Left colon (tissue), 2 donors: Measurements from ENCODE around the gene AKAP6. TPM values are rescaled to one million over a fixed set of nuclear protein-coding genes. Genes with fewer than 3 reads are reported as not detected.

Experiments used
- ATAC-seq: fragments of 200-7000 bp; cut with Tn5 transposase; one replicate; pipeline ENCODE4 v1.9.1; 2020; ENCODE audit warnings: mild to moderate bottlenecking, moderate library complexity
- DNase-seq, 2 donors: peaks; one replicate each; pipeline ENCODE4 v3.0.0-alpha.2; 2020
- intact Hi-C, 2 donors: fragments of 100-400 bp; cut with DNase I in 1 of 2; cut with micrococcal nuclease in 1 of 2; formaldehyde crosslinking; loops; one replicate each; pipeline versions ENCODE4 v1.11.2 to v1.14.0; 2022; cut with DNase I, micrococcal nuclease
- total RNA-seq, 2 donors: library from RNA; stranded (reverse); fragmentation: NEBNext Ultra II Directional; extraction: Animal tissue kit (Norgen Biotek cat#: 25700); gene quantifications; one replicate each; pipeline ENCODE4 v1.2.1, GENCODE V29; 2021
- donor health status: DM: no; HTN: no; CAD: no.
- donor health status: DM: yes; HTN: yes; CAD: no.

Gene AKAP6
- total RNA-seq, 2 donors from 2014 or later, result 3.4 to 7.6 TPM

DNA sequence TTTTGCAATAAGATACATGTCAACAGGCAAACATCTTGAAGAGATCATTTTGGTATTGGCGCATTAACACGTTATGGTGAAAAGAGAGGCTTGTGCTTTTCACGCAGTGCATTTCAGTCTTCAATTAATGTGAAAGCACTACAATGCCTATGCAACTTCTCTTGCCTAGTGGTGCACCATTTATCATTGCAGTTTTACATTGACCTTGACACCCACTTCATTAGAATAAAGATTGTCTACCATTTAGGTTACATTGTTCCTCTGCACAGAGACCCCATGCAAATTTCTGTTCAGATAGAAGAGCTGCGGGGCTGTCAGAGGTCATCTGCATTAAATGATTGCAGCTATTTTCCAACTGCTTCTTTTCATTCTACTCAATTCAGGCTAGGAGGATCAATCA lies 397.4 kb downstream of the AKAP6 start:
- DNase-seq, result no peak
- intact Hi-C loops, result no loop called here

DNA sequence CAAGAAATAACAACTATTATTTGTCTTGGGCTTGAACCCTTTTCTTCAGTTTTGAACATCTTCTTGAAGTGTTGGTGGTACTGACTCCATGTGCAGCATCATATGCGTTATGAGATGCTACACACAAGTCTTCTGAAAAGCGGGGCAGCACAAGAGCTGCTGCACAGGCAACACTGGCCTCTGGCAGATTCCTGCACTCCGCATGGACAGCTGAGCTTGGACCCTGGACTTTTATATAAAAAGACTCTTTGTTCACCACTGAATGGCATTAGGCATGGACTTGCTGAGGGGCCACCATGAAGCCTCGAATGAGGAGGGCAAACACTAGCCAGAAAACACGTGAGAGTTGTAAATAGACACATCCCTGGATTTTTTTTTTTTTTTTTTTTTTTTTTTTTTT lies 398.7 kb downstream of the AKAP6 start:
- no peak for DNase-seq
- intact Hi-C loops, result no loop called here
- ATAC-seq, result no peak

More for the DNA sequence above, 397.4 kb downstream of the AKAP6 start:
- no peak for ATAC-seq

DNA sequence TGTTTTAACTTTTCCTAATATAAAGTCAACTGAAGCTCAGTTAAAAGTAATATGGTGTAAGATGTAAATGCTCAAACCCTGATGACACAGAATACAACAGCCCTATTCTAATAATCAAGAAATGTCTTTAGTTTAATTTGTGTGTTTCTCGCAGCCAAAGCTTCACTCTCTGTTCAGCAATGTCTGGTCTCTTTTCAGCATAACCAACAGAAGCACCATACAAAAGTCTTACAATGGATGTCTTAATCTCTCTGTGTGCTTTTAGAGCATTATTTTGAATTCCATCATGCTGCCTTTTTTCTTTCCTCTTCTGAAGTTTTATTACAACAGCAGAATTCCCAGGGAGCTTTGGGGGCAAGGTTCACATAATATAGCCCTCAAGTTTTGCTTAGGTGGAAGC lies 399.4 kb downstream of the AKAP6 start:
- ATAC-seq (no peak), DNase-seq (no peak)
- intact Hi-C loops, result no loop called here

DNA sequence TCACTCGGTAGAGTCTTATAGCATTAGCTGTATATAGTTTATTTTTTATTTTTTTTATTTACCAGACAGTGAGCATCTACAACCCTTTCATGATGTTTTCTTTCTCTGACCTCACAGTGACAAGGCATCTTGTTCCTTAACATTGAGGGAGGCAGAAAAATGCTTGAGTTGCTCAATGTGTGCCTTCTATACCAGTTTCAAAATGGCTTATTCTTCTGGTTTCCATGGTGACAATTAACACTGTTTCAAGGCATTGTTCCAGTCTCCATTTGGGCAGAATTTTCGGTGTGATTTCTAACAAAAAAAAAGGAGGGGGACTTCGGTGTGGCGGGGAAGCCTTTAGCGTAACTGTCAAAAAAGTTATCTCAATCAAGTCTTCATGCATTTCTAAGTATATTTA lies 399.9 kb downstream of the AKAP6 start:
- ATAC-seq (no peak), DNase-seq (no peak)
- intact Hi-C loops, result no loop called here

DNA sequence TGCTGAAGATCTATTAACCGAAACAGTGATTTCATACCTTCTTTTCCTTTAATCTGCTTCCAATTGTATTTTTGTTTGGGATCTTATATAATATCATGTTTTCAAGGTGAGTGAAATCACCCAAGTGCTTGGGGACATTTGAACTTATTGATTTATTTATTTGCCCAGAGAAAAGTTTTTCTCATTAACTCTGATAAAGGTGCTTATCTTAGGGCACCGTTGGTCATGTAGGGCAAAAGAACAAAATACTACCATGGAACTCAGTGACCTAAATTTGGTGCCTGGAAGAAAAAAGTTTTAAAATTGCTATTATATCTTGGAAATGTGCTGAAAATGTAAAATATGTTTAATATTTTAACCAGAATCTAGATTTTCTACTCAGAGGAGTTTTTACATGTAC lies 402.2 kb downstream of the AKAP6 start:
- intact Hi-C loops, result no loop called here
- no peak for ATAC-seq
- no peak for DNase-seq

DNA sequence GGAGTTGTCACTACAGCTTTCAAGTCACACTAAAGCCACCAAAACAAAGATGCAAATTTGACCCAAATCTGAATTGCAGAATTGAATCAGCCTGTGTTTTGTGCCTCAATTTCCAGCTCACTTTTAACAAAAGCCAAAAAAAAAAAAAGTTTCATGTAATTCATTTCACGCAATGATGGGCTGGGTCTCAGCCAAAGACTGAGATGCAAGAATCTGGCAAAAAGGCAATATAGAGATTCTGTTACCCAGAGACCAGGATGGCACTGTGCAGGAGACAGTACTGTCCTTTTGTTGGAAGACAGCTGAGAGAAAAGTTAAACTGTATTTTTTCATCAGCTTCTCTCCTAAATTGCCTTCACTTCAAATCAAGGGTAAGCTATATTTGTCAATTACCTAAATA lies 403.9 kb downstream of the AKAP6 start:
- ATAC-seq (no peak), DNase-seq (no peak)
- intact Hi-C loops, result no loop called here

DNA sequence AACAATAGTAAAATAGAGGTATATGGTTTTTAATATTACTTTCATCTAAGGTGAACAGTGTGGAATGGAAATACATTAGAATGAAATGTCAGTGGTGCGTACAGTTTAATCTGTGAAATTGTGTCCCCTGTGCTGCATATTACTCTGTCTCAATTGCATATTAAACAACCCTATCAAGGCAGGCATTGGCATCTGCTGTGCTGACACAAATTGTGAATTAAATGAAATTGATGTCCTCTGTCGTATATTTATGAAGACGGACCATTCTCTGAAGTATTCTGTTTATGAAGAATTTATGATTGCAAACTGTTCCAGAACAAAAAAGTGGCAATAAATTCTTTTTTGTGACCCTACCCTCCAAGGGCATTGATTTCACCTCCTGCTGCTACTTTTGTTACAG lies 405.2 kb downstream of the AKAP6 start:
- no peak for DNase-seq
- ATAC-seq, result no peak
- intact Hi-C loops, result no loop called here

DNA sequence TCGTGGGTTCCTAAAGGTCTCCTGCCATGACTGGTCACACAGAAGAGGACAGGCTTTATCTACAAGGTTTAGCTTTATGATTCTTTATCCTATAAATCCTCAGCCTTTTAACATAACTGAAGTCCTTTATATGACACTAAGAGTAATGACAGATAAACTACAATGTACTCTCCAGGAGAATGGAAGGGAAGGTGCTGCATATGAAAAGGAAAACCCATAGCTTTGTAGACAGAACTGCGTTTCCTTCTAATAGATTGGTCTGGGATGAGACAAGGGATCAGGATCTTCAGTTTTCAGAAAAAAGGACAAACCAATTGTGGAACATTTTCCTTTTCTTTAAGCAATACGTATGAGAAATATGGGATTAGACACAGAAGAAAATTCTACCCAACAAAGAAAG lies 408.5 kb downstream of the AKAP6 start:
- intact Hi-C loops, result no loop called here
- DNase-seq (no peak), ATAC-seq (no peak)

DNA sequence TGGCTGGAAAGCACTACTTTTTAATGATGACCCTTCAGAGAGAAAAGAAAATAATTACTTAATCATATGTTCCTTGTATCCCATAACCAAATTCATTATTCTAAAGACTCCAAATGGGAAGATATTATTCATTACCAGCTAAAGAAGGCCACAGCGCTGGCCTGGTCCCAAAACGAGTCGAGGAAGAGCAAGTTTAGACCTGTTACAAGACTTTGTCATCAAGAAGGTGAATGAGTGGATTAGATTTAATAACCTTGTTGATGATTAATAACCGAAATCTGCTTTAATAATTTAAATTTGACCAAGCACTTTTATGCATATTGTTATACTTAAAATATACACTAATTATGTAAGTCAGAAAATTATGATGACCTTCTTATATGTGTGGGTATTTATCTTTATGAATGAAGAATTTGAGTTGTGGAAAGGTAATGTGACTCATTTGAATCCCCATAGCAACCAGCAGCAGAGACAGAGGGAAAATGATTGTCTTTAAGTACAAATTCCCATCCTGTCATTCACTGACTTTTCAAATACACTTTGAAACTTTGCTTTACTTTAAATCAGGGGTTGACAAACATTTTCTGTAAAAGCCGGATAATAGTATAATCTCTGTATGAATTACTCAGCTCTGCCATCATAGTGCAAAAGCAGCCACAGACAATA lies 409.2 kb downstream of the AKAP6 start:
- ATAC-seq (no peak), DNase-seq (no peak)
- intact Hi-C loops, result no loop called here

DNA sequence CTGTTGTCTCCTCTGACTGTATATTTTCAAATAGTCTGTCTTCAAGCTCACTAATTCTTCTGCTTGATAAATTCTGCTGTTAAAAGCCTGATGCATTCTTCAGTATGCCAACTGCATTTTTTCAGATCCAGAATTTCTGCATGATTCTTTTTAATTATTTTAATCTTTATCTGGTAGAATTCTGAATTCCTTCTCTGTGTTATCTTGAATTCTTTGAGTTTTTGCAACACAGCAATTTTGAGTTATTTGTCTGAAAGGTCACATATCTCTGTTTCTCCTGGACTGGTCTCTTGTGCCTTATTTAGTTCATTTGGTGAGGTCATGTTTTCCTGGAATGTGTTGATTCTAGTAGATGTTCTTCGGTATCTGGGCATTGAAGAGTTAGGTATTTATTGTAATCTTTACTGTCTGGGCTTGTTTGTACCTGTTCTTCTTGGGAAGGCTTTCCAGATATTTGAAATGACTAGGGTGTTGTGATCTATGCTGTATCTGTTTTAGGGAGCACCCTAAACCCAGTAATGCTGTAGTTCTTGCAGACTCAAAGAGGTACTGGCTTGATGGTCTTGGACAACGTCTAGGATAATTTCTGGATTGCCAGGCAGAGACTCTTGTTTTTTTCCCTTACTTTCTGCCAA lies 415.8 kb downstream of the AKAP6 start:
- ATAC-seq (no peak), DNase-seq (no peak)
- intact Hi-C loops, result no loop called here

DNA sequence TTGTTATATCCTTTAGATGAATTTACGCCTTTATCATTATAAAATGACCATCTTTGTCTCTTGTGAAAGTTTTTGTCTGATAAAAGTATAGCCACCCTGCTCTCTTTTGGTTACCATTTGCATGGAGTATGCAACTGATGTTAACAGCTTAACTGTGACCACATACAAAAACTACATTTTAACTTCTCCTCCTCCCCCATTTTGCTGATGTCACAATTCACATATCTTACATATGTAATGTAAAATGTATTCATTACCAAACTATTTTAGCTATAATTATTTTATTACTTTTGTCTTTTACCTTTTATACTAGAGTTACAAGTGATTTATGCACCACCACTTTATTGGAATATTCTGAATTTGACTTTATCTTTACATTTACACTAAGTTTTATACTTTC lies 425.1 kb downstream of the AKAP6 start:
- no peak for DNase-seq
- ATAC-seq, result no peak
- intact Hi-C loops, result no loop called here

DNA sequence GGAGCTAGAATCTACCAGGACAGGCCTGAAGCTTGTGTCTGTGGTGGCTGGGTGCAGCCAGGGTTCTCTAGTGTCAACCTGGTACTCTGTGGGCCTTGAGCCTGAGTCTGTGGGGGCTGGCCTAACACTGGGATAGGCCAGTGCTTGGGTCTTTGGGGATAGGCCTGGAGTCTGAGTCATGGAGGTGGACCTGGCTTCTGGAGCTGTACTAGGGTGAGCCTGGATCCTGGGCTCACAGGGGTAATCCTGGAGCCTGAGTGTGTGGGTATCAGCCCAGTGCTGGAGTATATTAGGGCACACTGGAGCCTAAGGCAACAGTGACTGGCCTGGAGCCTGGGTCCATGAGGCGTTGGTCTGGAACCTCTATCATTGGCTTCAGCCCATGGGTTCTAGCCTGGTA lies 427.1 kb downstream of the AKAP6 start:
- no peak for DNase-seq
- intact Hi-C loops, result no loop called here
- ATAC-seq, result no peak

DNA sequence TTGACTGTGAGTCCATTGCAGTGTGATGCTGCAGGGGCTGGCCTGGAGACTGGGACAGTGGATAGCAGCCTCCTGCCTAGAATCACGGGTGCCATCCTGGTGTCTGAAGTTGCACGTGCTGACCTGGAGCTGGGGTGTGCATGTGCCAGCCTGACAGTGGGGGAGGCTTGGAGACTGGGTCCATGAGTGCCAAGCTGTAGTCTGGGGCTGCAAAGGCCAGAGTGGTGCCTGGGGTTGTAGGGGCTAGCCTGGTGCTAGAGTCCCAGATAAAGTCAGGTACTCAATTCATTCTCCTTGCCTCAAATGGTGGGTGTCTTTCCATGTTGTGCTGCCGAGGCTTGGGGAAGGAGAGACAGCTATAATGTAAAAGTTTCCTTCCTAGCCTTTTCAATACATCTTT lies 427.7 kb downstream of the AKAP6 start:
- DNase-seq, result no peak
- intact Hi-C loops, result no loop called here
- no peak for ATAC-seq

DNA sequence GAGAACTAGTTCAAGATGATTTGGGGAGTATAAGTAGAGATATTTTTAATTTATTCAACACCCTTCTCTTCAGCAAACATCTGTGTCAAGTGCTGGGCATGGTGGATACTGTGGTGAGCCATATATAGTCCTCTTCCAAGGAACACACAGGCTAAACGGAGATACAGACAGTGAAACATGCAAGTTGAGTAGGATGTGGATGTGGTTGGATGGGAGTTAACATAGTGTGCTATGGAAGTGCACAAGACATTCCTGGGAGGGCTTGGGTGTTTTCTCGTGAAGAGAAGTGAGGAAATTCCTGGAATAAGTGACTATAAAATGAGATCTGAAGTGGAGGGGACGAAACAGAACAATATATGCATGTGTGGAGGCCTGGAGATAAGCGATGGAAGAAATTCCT lies 428.5 kb downstream of the AKAP6 start:
- intact Hi-C loops, result no loop called here

DNA sequence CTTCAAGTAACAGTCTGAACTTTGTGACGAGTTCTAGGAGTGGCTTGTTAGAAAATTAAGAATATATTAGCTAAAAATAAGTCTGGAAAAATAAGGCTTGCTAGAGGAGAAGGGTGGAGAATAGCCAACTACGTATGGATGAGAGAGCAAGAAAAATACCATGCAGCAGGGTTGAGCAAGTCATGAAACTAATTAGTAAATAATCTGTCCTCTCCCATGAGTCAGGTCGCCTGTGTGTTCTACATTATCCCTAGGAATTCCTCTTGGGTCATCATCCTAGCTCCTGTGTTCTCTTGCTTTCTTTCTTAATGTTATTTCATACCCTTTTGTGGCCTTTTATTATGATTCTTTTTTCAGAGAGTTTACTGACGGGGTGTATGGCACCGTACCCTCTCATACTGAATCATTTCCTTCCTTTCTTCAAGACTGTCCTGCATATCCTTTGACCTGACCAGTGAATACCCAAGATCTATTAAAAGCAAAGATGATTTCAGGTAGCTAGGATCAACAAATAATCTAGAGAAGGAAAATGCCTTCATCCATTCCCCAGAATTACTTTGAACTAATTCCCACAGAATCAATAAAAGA lies 432.4 kb downstream of the AKAP6 start:
- DNase-seq (no peak), ATAC-seq (no peak)
- intact Hi-C loops, result no loop called here

More for the DNA sequence above, 428.5 kb downstream of the AKAP6 start:
- ATAC-seq (no peak), DNase-seq (no peak)

DNA sequence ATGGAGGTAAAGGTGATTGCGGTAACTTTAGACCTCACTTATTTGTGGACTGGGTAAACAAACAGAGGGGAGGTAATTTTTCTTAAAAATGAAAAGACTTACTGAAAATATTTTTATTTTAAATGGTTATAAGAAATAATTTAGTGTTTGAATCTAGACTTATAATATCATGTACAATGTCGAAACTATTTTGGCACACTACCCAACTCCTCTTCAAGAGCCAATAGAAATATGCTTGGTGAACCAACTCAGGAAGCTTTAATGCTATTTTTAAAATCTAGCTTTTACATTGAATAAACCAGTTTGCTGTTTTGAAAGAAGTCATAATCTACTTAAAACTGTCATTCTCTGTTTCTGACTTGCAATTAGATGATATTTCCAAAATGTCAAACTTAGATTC lies 433.8 kb downstream of the AKAP6 start:
- ATAC-seq (no peak), DNase-seq (no peak)
- intact Hi-C loops, result no loop called here

DNA sequence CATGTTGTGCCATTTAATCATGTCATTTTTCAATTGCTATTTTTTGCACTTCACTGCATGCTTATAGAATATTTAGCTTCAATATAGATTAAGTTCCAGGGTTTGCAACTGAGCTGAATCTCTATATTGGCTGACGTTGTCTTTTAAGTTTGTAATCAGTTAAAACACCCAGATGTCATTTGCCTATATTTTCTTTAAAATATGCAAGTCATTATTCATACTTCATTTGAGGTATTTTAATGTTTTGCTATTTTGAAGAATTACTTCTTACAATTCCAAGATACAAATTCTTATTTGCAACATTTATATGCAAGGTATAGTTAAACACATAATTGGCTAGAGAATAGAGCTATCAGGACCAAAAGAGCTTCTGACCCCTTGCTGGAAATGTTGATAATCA lies 434.6 kb downstream of the AKAP6 start:
- intact Hi-C loops, result no loop called here
- ATAC-seq (no peak), DNase-seq (no peak)

DNA sequence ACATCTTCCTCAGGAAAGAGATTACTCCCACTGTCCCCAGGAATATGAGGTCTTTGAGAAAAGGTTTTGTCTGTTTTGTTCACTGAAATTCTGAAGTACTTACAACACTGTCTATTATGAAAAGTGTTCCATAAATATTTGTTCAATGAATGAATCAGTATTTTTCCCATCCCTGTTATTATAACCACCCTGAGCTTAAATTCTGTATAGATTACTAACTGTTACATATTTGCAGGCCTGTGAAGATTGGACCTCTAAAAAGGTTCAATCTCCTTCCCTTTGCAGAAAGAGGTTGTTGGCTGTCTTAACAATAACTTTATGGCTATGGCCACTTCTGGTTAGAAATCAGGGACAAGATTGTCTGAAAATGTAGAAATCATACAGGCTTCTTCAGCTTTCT lies 435.0 kb downstream of the AKAP6 start:
- intact Hi-C loops, result no loop called here
- DNase-seq (no peak), ATAC-seq (no peak)

DNA sequence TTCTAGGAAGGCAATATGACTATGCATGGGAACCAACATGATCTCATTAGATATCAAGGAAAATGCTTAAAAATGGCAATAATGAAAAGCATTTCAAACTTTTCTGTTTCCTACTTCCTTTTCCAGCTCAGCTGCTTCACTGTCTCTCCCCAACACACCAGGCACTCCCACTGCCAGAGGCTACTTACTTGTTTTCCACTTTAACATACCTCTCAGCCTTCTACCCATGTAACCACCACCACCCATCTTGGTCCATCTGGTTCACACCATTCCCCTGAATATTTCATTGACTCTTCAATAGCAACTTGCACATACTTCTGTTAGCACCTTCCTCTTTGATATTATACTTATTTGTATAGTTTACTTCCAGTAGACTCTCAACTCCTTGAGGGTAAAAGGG lies 441.3 kb downstream of the AKAP6 start:
- ATAC-seq (no peak), DNase-seq (no peak)
- intact Hi-C loops, result no loop called here

DNA sequence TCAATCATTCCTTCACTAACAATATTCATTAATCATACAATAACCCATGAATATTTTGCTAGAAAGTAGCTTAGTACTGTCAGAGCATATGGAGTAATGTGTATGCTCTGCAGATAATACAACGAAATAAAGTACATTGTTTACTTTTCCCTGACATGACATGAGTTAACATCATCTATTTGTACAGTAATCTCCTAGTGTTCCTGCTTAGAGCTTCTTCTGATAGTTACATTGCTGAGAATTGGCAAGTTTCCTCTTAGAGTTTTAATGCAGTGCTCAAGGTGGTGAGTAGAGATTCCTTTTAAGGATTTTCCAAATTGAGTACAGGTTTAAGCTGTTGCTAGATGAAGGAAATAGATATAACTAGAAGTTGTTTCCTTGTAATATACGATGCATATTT lies 445.1 kb downstream of the AKAP6 start:
- ATAC-seq (no peak), DNase-seq (no peak)
- intact Hi-C loops, result no loop called here

DNA sequence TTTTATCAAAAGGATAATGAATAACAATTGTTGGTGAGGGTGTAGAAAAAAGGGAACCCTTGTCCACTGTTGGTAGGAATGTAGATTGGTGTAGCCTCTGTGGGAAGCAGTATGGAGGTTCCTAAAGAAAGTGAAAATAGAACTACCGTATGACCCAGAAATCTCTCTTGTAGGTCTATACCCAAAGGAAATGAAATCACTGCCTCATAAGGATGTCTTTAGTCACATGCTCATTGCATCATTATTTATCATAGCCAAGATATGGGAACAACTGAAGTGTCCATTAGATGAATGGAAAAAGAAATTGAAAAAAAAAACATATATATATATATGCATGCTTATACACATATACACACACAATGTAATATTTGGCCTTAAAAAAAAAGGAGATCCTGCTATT lies 450.7 kb downstream of the AKAP6 start:
- ATAC-seq (no peak), DNase-seq (no peak)
- intact Hi-C loops, result no loop called here
